ENCODE data around the gene CCDC6.

DNA sequence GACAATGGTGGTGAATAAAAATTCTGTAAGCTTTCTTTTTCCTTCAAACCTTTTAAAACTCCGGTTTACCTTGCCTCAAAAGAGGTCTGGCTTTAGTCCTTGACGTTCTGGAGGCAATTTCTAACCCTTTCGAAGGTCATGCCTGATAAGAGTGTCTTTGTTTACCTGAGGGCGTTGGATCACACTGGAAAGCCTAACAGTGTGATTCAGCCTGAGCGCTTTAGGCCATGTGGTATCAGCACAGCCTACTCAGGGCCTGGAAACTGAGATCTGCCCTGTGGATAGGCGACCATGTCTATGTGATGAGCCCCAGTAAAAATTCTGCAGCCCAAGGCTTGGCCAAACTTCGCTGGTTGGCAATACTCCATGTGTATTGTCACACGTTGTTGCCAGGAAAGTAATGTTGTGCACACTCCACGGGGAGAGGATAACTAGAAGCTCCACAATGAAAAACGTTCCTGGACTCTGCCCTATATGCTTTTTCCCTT, 10.7 kb downstream of the CCDC6 start:
- TF ChIP-seq FOXA1 (IDR thresholded peaks at IDR 0.05) (no peak), SP1 (IDR thresholded peaks at IDR 0.05) (no peak), ELF4 (IDR thresholded peaks at IDR 0.05) (no peak), CTBP1 (IDR thresholded peaks at IDR 0.05; ENCODE audit: borderline replicate concordance) (no peak), LEF1 (IDR thresholded peaks at IDR 0.05; ENCODE audit: borderline replicate concordance) (no peak), BHLHE40 (IDR thresholded peaks at IDR 0.05; ENCODE audit: borderline replicate concordance) (no peak), TARDBP (IDR thresholded peaks at IDR 0.05) (no peak), SUZ12 (IDR thresholded peaks at IDR 0.05) (no peak), ARNT (IDR thresholded peaks at IDR 0.05) (no peak), NFRKB (IDR thresholded peaks at IDR 0.05) (no peak)

All from HEK293T (cell line).